WTC11 (cell line): ENCODE data around the gene MCM3AP.

ENCODE experiments used
- ATF1 ChIP-seq: sonication (generic); formaldehyde crosslinking; IDR thresholded peaks from 2 replicates; pipeline ENCODE4 v1.8.1; 2023; ENCODE audit warnings: mild to moderate bottlenecking, moderate library complexity, missing genetic modification reagents
- MXD4 ChIP-seq: fragments of 250-450 bp; sonication (Bioruptor Pico); IDR thresholded peaks from 2 replicates; pipeline ENCODE4 v1.8.0; 2021; ENCODE audit warnings: mild to moderate bottlenecking, moderate library complexity, borderline replicate concordance
- MYBL2 ChIP-seq: sonication (generic); formaldehyde crosslinking; IDR thresholded peaks from 2 replicates; pipeline ENCODE4 v1.8.1; 2023; ENCODE audit warnings: mild to moderate bottlenecking, moderate library complexity, missing genetic modification reagents
- SP1 ChIP-seq: sonication (generic); formaldehyde crosslinking; conservative IDR thresholded peaks from 2 replicates; pipeline ENCODE4 v1.8.1; 2022; ENCODE audit warnings: missing genetic modification reagents
- ZNF416 ChIP-seq: fragments of 250-450 bp; sonication (Bioruptor Pico); IDR thresholded peaks from 2 replicates; pipeline ENCODE4 v1.9.0; 2021; ENCODE audit warnings: mild to moderate bottlenecking, inconsistent platforms
- TF ChIP-seq, protein P1 (sequence below): fragments of 250-450 bp; sonication (Bioruptor Pico); conservative IDR thresholded peaks from 2 replicates; pipeline ENCODE4 v1.9.0; 2021; ENCODE audit warnings: mild to moderate bottlenecking
- TF ChIP-seq, protein P2 (sequence below): fragments of 200-600 bp; IDR thresholded peaks from 2 replicates; pipeline ENCODE4 v1.8.0; 2022; ENCODE audit warnings: antibody characterized with exemption
- TF ChIP-seq, protein P3 (sequence below): sonication (generic); formaldehyde crosslinking; IDR thresholded peaks from 2 replicates; pipeline ENCODE4 v1.8.1; 2023; ENCODE audit warnings: mild to moderate bottlenecking, missing genetic modification reagents, moderate library complexity
- TF ChIP-seq, protein P4 (sequence below): sonication (generic); formaldehyde crosslinking; IDR thresholded peaks from 2 replicates; pipeline ENCODE4 v1.8.0; 2022; ENCODE audit warnings: missing genetic modification reagents
- TF ChIP-seq, protein P5 (sequence below): sonication (generic); formaldehyde crosslinking; IDR thresholded peaks from 2 replicates; pipeline ENCODE4 v1.8.0; 2023; ENCODE audit warnings: missing genetic modification reagents
- TF ChIP-seq, protein P6 (sequence below): sonication (generic); formaldehyde crosslinking; IDR thresholded peaks from 2 replicates; pipeline ENCODE4 v1.8.1; 2023; ENCODE audit warnings: mild to moderate bottlenecking, moderate library complexity, missing genetic modification reagents
- TF ChIP-seq, protein P7 (sequence below): sonication (generic); formaldehyde crosslinking; conservative IDR thresholded peaks from 2 replicates; pipeline ENCODE4 v1.8.1; 2022; ENCODE audit warnings: mild to moderate bottlenecking, missing genetic modification reagents

DNA sequence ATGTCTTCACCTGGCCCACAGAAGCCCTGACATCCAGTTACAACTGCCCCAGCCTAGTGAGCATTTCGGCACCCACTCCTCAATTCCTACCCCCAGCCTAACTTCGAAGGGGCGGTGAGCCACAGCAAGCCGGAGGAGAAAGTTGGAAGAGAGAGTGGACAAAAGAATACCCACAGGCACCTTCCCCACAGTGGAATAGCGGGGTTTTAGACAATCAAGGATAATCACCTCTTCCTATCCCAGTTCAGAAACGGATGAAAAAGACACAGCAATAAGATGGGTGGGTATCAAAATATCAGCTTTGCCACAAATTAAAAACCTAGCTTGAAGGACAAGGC is 55.5 kb downstream of the MCM3AP start:
- TF ChIP-seq, protein P1, sequence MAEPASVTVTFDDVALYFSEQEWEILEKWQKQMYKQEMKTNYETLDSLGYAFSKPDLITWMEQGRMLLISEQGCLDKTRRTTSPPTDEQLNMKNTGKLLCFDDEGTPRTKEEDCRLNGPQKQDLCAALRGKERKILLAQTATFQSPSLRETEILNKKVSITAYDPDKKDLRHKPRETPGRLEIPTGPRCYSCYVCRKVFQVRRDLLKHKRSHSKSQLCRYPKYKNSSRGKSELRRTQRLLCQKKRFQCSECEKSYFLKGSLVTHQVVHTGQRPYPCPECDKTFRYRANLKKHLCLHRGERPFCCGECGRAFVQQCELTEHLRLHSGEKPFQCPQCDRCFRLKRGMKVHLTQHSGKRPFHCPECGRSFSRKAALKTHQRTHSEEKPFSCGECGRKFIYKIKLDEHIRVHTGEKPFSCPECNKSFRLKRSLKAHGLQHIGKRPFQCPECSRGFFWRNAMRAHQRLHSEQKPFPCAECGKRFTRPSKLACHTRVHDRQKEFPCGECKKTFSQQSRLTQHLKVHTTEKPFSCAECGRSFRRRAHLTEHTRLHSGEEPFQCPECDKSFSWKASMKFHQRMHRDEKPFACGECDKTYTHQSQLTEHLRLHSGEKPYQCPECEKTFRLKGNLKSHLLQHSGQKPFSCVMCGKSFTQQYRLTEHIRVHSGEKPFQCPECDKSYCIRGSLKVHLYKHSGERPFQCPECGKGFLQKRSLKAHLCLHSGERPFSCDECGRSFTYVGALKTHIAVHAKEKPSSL (CRISPR knock-in tag) = no peak
- TF ChIP-seq, protein P2, sequence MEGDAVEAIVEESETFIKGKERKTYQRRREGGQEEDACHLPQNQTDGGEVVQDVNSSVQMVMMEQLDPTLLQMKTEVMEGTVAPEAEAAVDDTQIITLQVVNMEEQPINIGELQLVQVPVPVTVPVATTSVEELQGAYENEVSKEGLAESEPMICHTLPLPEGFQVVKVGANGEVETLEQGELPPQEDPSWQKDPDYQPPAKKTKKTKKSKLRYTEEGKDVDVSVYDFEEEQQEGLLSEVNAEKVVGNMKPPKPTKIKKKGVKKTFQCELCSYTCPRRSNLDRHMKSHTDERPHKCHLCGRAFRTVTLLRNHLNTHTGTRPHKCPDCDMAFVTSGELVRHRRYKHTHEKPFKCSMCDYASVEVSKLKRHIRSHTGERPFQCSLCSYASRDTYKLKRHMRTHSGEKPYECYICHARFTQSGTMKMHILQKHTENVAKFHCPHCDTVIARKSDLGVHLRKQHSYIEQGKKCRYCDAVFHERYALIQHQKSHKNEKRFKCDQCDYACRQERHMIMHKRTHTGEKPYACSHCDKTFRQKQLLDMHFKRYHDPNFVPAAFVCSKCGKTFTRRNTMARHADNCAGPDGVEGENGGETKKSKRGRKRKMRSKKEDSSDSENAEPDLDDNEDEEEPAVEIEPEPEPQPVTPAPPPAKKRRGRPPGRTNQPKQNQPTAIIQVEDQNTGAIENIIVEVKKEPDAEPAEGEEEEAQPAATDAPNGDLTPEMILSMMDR = no peak
- TF ChIP-seq, protein P3, sequence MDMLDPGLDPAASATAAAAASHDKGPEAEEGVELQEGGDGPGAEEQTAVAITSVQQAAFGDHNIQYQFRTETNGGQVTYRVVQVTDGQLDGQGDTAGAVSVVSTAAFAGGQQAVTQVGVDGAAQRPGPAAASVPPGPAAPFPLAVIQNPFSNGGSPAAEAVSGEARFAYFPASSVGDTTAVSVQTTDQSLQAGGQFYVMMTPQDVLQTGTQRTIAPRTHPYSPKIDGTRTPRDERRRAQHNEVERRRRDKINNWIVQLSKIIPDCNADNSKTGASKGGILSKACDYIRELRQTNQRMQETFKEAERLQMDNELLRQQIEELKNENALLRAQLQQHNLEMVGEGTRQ (CRISPR knock-in tag) = no peak
- TF ChIP-seq, protein P4, sequence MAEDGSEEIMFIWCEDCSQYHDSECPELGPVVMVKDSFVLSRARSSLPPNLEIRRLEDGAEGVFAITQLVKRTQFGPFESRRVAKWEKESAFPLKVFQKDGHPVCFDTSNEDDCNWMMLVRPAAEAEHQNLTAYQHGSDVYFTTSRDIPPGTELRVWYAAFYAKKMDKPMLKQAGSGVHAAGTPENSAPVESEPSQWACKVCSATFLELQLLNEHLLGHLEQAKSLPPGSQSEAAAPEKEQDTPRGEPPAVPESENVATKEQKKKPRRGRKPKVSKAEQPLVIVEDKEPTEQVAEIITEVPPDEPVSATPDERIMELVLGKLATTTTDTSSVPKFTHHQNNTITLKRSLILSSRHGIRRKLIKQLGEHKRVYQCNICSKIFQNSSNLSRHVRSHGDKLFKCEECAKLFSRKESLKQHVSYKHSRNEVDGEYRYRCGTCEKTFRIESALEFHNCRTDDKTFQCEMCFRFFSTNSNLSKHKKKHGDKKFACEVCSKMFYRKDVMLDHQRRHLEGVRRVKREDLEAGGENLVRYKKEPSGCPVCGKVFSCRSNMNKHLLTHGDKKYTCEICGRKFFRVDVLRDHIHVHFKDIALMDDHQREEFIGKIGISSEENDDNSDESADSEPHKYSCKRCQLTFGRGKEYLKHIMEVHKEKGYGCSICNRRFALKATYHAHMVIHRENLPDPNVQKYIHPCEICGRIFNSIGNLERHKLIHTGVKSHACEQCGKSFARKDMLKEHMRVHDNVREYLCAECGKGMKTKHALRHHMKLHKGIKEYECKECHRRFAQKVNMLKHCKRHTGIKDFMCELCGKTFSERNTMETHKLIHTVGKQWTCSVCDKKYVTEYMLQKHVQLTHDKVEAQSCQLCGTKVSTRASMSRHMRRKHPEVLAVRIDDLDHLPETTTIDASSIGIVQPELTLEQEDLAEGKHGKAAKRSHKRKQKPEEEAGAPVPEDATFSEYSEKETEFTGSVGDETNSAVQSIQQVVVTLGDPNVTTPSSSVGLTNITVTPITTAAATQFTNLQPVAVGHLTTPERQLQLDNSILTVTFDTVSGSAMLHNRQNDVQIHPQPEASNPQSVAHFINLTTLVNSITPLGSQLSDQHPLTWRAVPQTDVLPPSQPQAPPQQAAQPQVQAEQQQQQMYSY (CRISPR knock-in tag) = no peak
- no peak for TF ChIP-seq MYBL2 (CRISPR knock-in tag)
- TF ChIP-seq MXD4 (CRISPR knock-in tag) = no peak
- TF ChIP-seq, protein P5, sequence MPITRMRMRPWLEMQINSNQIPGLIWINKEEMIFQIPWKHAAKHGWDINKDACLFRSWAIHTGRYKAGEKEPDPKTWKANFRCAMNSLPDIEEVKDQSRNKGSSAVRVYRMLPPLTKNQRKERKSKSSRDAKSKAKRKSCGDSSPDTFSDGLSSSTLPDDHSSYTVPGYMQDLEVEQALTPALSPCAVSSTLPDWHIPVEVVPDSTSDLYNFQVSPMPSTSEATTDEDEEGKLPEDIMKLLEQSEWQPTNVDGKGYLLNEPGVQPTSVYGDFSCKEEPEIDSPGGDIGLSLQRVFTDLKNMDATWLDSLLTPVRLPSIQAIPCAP = no peak
- no peak for TF ChIP-seq SP1 (CRISPR knock-in tag)
- TF ChIP-seq, protein P6, sequence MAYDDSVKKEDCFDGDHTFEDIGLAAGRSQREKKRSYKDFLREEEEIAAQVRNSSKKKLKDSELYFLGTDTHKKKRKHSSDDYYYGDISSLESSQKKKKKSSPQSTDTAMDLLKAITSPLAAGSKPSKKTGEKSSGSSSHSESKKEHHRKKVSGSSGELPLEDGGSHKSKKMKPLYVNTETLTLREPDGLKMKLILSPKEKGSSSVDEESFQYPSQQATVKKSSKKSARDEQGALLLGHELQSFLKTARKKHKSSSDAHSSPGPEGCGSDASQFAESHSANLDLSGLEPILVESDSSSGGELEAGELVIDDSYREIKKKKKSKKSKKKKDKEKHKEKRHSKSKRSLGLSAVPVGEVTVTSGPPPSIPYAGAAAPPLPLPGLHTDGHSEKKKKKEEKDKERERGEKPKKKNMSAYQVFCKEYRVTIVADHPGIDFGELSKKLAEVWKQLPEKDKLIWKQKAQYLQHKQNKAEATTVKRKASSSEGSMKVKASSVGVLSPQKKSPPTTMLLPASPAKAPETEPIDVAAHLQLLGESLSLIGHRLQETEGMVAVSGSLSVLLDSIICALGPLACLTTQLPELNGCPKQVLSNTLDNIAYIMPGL = no peak
- TF ChIP-seq, protein P7, sequence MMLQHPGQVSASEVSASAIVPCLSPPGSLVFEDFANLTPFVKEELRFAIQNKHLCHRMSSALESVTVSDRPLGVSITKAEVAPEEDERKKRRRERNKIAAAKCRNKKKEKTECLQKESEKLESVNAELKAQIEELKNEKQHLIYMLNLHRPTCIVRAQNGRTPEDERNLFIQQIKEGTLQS (CRISPR knock-in tag) = no peak
- TF ChIP-seq ATF1 (CRISPR knock-in tag) = no peak
- no peak for TF ChIP-seq ZNF416 (CRISPR knock-in tag)
